Uterus (tissue), 2 donors: ENCODE data around the gene ZBTB46.

Experiments
- CTCF ChIP-seq, 4 experiments: fragments of 200-600 bp in 2 of 4; fragments of 450-650 bp in 2 of 4; sonication (generic) in 2 of 4; IDR thresholded peaks; one replicate each; pipeline ENCODE4 v1.5.1; 2016 to 2019; ENCODE audit warnings: antibody characterized with exemption in 4 of 4, mild to moderate bottlenecking in 2 of 4, moderate library complexity in 1 of 4
- POLR2A ChIP-seq, 2 donors: fragments of 450-650 bp; IDR thresholded peaks; one replicate each; pipeline ENCODE4 v1.6.1; 2016; ENCODE audit warnings: antibody characterized with exemption in 2 of 2, mild to moderate bottlenecking in 1 of 2, moderate library complexity in 1 of 2

- TF ChIP-seq CTCF (IDR thresholded peaks at IDR 0.05) (no peak), POLR2A (IDR thresholded peaks at IDR 0.05) (no peak)
Observed at GRCh38 chr20:63701051-63701328, 130.1 kb downstream of the ZBTB46 start.
